ENCODE results near the gene KMT2C.

- TF ChIP-seq CTCF (IDR thresholded peaks at IDR 0.05 in 8 of 11, conservative IDR thresholded peaks at IDR 0.05 in 3 of 11) (no peak), POLR2A (IDR thresholded peaks at IDR 0.05) (no peak)
These were observed 142.9 kb downstream of the KMT2C start for GRCh38 chr7:152292897-152293296.
